Hepatocyte (in vitro differentiated cells): ENCODE data around the gene NRDC. TPM values are rescaled to one million over a fixed set of nuclear protein-coding genes. Genes with fewer than 3 reads are reported as not detected.

Experiments
- DNase-seq: peaks from one replicate; pipeline ENCODE4 v3.0.0-alpha.2; 2016; ENCODE audit warnings: low spot score
- H2AFZ ChIP-seq: fragments of 200-600 bp; sonication (generic); 2 replicates; pipeline ENCODE4 v1.6.0; 2016; ENCODE audit warnings: antibody characterized with exemption, mild to moderate bottlenecking
- H3K27ac ChIP-seq: fragments of 200-600 bp; sonication (generic); 2 replicates; pipeline ENCODE4 v1.5.1; 2016; ENCODE audit warnings: mild to moderate bottlenecking
- H3K27me3 ChIP-seq: fragments of 200-600 bp; sonication (generic); 2 replicates; pipeline ENCODE4 v1.6.1; 2016
- H3K36me3 ChIP-seq: fragments of 200-600 bp; sonication (generic); replicated peaks from 2 replicates; pipeline ENCODE4 v1.5.1; 2016; ENCODE audit warnings: low read depth; ENCODE audit not compliant: insufficient read depth
- H3K4me1 ChIP-seq: fragments of 200-600 bp; sonication (generic); 2 replicates; pipeline ENCODE4 v1.5.1; 2016; ENCODE audit warnings: mild to moderate bottlenecking, moderate library complexity; ENCODE audit not compliant: insufficient read depth
- H3K4me2 ChIP-seq: fragments of 200-600 bp; sonication (generic); 2 replicates; pipeline ENCODE4 v1.6.0; 2016
- H3K4me3 ChIP-seq: fragments of 200-600 bp; sonication (generic); 2 replicates; pipeline ENCODE4 v1.5.1; 2016; ENCODE audit warnings: mild to moderate bottlenecking
- H3K79me2 ChIP-seq: fragments of 200-600 bp; sonication (generic); 2 replicates; pipeline ENCODE4 v1.6.0; 2017; ENCODE audit warnings: mild to moderate bottlenecking
- H3K9me2 ChIP-seq: fragments of 200-600 bp; sonication (generic); replicated peaks from 2 replicates; pipeline ENCODE4 v1.6.0; 2017; ENCODE audit warnings: mild to moderate bottlenecking; ENCODE audit not compliant: insufficient read depth
- H3K9me3 ChIP-seq: fragments of 200-600 bp; sonication (generic); 2 replicates; pipeline ENCODE4 v1.5.1; 2016; ENCODE audit warnings: low read depth, mild to moderate bottlenecking
- H4K20me1 ChIP-seq: fragments of 200-600 bp; sonication (generic); 2 replicates; pipeline ENCODE4 v1.6.0; 2016; ENCODE audit warnings: mild to moderate bottlenecking; ENCODE audit not compliant: insufficient read depth, poor library complexity, severe bottlenecking
- EZH2 ChIP-seq: fragments of 200-600 bp; sonication (generic); IDR thresholded peaks from 2 replicates; pipeline ENCODE4 v1.6.1; 2016; ENCODE audit warnings: antibody characterized with exemption, mild to moderate bottlenecking, borderline replicate concordance
- EZH2phosphoT487 ChIP-seq: fragments of 200-600 bp; sonication (generic); IDR thresholded peaks from one replicate; pipeline ENCODE4 v1.6.1; 2018; ENCODE audit warnings: antibody characterized with exemption, mild to moderate bottlenecking, low read depth, moderate library complexity; ENCODE audit not compliant: unreplicated experiment, severe bottlenecking
- WGBS: methylation state at CpG from one replicate; pipeline ENCODE4 v1.1.6; 2016; ENCODE audit warnings: low lambda C conversion rate; ENCODE audit errors: missing lambda C conversion rate; 5-methylcytosine and 5-hydroxymethylcytosine counted together
- polyA plus RNA-seq: library from polyadenylated mRNA; unstranded; fragments of >200 nt; fragmentation: Nextera tagmentation; extraction: Ambion mirVana; gene quantifications from 2 replicates; pipeline ENCODE4 v1.2.1, GENCODE V29; 2016
- total RNA-seq: library from RNA; depleted of rRNA; stranded (reverse); fragments of >200 nt; gene quantifications from 2 replicates; pipeline ENCODE4 v1.2.3, GENCODE V29; 2014
- TF ChIP-seq, protein P1 (sequence below): fragments of 200-600 bp; sonication (generic); IDR thresholded peaks from 2 replicates; pipeline ENCODE4 v1.5.1; 2016; ENCODE audit warnings: antibody characterized with exemption, mild to moderate bottlenecking; ENCODE audit not compliant: poor library complexity

NRDC gene
- total and polyA plus RNA-seq, 2 experiments from 2014 or later = 82.2 to 89.4 TPM

DNA sequence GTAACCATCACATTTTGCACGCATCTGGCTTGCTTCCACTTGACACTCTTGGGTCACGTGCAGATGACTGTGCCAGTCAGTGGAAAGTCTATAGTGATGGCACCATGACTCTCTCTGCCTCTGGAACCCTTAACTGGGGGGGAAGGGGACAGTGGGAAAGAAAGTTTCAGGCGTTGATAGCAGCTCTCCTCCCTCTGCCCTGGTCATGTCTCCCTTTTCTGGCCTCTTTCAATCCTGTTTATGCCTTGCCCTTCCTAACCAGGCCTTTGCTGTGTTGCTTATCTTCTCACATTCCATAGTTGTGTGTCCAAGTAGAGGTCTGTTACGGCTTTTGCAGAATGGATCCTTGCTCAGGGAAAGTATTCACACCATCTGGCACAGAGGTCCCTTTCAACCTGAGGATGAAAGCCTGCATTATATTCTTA, 93.5 kb downstream of the NRDC start:
- Histone ChIP-seq H3K9me3 (no peaks in the 10 kb centered on the region), H3K4me2 (no peak overlapping the region), H4K20me1 (no peaks in the 10 kb centered on the region), H3K27me3 (no peaks in the 10 kb centered on the region), H3K9me2 (no peaks in the 10 kb centered on the region), H3K4me3 (no peak overlapping the region), H3K27ac (peak overlapping the region; percentile 39), H3K4me1 (no peaks in the 10 kb centered on the region), H2AFZ (no peak overlapping the region), H3K36me3 (peaks cover 5% of the 10 kb centered on the region), H3K79me2 (no peaks in the 10 kb centered on the region)
- 60% methylated on average over 4 of the region's 4 CpGs for WGBS
- peak; percentile 42 for DNase-seq
- TF ChIP-seq, protein P1, sequence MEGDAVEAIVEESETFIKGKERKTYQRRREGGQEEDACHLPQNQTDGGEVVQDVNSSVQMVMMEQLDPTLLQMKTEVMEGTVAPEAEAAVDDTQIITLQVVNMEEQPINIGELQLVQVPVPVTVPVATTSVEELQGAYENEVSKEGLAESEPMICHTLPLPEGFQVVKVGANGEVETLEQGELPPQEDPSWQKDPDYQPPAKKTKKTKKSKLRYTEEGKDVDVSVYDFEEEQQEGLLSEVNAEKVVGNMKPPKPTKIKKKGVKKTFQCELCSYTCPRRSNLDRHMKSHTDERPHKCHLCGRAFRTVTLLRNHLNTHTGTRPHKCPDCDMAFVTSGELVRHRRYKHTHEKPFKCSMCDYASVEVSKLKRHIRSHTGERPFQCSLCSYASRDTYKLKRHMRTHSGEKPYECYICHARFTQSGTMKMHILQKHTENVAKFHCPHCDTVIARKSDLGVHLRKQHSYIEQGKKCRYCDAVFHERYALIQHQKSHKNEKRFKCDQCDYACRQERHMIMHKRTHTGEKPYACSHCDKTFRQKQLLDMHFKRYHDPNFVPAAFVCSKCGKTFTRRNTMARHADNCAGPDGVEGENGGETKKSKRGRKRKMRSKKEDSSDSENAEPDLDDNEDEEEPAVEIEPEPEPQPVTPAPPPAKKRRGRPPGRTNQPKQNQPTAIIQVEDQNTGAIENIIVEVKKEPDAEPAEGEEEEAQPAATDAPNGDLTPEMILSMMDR = no peak
- no peak for TF ChIP-seq EZH2phosphoT487

DNA sequence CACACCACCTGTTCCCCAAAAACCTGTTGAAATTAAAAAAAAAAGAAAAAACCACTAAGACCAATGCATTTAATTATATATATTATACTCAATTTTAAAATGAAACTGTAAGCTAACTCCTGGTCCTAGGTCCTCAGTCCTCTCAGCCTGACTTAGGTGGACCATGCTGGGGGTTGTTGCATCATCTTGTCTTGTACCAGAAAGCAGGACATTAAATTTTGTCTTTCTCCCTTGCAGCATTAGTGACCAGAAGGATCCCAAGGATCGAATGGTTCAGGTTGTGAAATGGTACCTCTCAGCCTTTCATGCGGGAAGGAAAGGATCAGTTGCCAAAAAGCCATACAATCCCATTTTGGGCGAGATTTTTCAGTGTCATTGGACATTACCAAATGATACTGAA, 97.6 kb downstream of the NRDC start:
- no peaks in the 10 kb centered on the region for H3K27me3 ChIP-seq
- H3K36me3 ChIP-seq = no peaks in the 10 kb centered on the region
- H3K9me2 ChIP-seq = no peaks in the 10 kb centered on the region
- DNase-seq = no peak
- H2AFZ ChIP-seq = no peak overlapping the region
- H3K9me3 ChIP-seq = no peaks in the 10 kb centered on the region
- peaks cover 2% of the 10 kb centered on the region for H3K79me2 ChIP-seq
- TF ChIP-seq EZH2phosphoT487 (no peak), EZH2 (no peak)
- TF ChIP-seq, protein P1 = no peak
- 99% methylated on average over 3 of the region's 3 CpGs for WGBS
- H3K4me3 ChIP-seq = no peak overlapping the region
- no peak overlapping the region for H3K4me2 ChIP-seq
- H3K27ac ChIP-seq = no peak overlapping the region
- H3K4me1 ChIP-seq = no peaks in the 10 kb centered on the region
- H4K20me1 ChIP-seq = no peaks in the 10 kb centered on the region

DNA sequence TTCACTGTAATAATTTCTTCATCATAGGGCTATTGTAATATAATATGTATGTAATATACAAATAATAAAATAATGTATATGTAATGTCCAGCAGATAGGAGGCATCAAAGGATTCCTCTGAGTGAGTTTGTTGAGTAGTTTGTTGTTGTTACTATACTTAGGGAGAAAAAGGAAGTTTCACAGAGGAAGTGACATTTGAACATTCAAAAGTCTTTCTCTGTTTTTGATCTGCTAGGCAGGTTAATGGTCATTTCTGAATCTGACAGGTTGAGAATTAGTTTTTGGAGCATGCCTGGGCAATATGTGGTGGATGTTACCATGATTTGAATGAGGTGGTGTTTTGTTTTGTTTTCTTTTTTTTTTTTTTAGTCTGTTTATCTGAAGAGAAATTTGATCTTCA, 102.1 kb downstream of the NRDC start:
- Histone ChIP-seq H4K20me1 (no peaks in the 10 kb centered on the region), H3K27me3 (no peaks in the 10 kb centered on the region), H3K9me2 (no peaks in the 10 kb centered on the region), H3K4me2 (no peak overlapping the region), H3K4me3 (no peak overlapping the region), H2AFZ (no peak overlapping the region), H3K79me2 (peaks cover 2% of the 10 kb centered on the region), H3K36me3 (no peaks in the 10 kb centered on the region), H3K9me3 (no peaks in the 10 kb centered on the region), H3K27ac (no peak overlapping the region), H3K4me1 (no peaks in the 10 kb centered on the region)
- no peak for TF ChIP-seq EZH2
- no peak for TF ChIP-seq EZH2phosphoT487
- DNase-seq = no peak

DNA sequence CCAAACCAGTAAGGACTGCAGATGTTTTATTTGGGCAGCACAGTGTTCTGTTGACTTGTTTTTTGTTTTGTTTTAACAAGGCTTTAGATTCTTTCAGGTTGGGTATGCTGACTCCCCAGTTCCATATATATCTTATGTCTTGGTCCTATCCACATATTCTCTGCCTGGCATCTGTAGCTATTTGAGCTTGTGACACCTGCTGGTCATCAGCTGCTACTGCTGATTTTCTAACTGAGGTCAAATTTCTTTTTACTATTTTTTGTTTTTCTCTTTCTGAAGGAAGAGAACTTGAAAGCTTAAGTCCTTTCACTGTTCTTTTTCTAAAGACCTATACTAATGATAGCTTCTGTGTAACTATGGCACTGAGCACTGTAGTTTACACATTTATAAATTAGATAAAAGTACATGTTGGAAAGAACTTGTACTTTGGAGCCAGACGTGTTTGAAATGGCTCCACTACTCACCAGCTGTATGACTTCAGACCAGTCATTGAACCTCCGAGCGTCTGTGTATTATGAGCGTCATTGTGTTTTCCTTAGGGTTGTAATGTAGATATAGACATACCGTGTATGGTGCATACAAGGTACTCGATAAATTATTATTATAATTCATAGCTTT, 109.4 kb downstream of the NRDC start:
- H3K4me2 ChIP-seq = no peak overlapping the region
- H3K9me2 ChIP-seq = no peaks in the 10 kb centered on the region
- no peaks in the 10 kb centered on the region for H3K79me2 ChIP-seq
- no peaks in the 10 kb centered on the region for H3K9me3 ChIP-seq
- no peaks in the 10 kb centered on the region for H4K20me1 ChIP-seq
- WGBS = 78% methylated on average over 6 of the region's 6 CpGs
- H3K4me3 ChIP-seq = no peak overlapping the region
- no peaks in the 10 kb centered on the region for H3K36me3 ChIP-seq
- no peaks in the 10 kb centered on the region for H3K4me1 ChIP-seq
- peak; percentile 73 for DNase-seq
- H3K27ac ChIP-seq = no peak overlapping the region
- TF ChIP-seq, protein P1 = peak; percentile 87
- TF ChIP-seq EZH2 = no peak
- no peaks in the 10 kb centered on the region for H3K27me3 ChIP-seq
- H2AFZ ChIP-seq = no peak overlapping the region
